ENCODE measurements around the gene CEP112.
"Not testable (repeated sequence)": the region's sequence is repeated elsewhere in the genome, so short reads cannot be mapped to it uniquely, and the experiment has no call there.

CEP112 gene

DNA sequence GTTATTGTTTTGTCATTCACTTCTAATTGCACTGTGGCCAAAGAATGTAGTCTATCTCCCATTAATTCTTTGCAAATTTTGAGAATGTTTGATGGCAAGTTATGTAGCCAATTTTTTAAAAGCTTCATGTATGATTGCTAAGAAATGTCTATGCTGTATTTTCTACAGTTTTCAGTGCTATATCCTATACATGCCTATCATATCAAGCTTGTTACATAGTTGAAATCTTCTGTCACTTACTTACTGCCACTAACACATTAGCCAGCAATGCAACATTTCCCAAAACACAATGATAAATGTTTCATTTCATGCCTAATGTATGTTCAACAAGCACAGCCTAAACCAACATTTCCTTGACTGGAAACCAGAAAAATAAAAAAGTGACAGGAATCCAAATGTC is 338.1 kb downstream of the CEP112 start:
- no peaks in the 10 kb centered on the region for H3K27me3 ChIP-seq (ENCODE audit: insufficient read depth, low read depth, severe bottlenecking)
- H3K36me3 ChIP-seq: no peaks in the 10 kb centered on the region
- H3K4me3 ChIP-seq (ENCODE audit: low read depth, low read length): no peak overlapping the region
- H3K27ac ChIP-seq: no peak overlapping the region
- no peaks in the 10 kb centered on the region for H3K9me3 ChIP-seq (ENCODE audit: severe bottlenecking)
- TF ChIP-seq, protein P1, sequence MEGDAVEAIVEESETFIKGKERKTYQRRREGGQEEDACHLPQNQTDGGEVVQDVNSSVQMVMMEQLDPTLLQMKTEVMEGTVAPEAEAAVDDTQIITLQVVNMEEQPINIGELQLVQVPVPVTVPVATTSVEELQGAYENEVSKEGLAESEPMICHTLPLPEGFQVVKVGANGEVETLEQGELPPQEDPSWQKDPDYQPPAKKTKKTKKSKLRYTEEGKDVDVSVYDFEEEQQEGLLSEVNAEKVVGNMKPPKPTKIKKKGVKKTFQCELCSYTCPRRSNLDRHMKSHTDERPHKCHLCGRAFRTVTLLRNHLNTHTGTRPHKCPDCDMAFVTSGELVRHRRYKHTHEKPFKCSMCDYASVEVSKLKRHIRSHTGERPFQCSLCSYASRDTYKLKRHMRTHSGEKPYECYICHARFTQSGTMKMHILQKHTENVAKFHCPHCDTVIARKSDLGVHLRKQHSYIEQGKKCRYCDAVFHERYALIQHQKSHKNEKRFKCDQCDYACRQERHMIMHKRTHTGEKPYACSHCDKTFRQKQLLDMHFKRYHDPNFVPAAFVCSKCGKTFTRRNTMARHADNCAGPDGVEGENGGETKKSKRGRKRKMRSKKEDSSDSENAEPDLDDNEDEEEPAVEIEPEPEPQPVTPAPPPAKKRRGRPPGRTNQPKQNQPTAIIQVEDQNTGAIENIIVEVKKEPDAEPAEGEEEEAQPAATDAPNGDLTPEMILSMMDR (IDR thresholded peaks at IDR 0.05; ENCODE audit: low read depth, low read length): no peak
- no peak for DNase-seq

DNA sequence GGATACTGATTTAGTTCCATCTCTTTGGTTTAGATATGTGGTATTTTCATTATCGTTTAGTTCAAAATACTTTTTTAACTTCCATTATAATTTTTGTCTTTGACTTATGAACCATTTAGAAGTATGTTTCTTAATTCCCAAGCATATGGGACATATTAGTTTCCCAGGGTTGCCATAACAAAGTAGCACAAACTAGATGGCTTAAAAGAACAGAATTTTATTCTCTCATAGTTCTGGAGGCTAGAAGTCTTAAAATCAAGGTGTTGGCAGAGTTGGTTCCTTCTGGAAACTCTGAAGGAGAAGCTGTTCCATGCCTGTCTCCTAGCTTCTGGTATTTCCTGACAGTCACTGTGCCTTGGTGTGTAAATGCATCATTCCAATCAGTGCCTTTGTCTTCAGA is 339.0 kb downstream of the CEP112 start:
- TF ChIP-seq, protein P1 (IDR thresholded peaks at IDR 0.05; ENCODE audit: low read depth, low read length): no peak
- Histone ChIP-seq H3K9me3 (ENCODE audit: severe bottlenecking) (no peaks in the 10 kb centered on the region), H3K27ac (no peak overlapping the region), H3K4me3 (ENCODE audit: low read depth, low read length) (no peak overlapping the region), H3K27me3 (ENCODE audit: insufficient read depth, low read depth, severe bottlenecking) (no peaks in the 10 kb centered on the region), H3K36me3 (no peaks in the 10 kb centered on the region)
- no peak for DNase-seq

DNA sequence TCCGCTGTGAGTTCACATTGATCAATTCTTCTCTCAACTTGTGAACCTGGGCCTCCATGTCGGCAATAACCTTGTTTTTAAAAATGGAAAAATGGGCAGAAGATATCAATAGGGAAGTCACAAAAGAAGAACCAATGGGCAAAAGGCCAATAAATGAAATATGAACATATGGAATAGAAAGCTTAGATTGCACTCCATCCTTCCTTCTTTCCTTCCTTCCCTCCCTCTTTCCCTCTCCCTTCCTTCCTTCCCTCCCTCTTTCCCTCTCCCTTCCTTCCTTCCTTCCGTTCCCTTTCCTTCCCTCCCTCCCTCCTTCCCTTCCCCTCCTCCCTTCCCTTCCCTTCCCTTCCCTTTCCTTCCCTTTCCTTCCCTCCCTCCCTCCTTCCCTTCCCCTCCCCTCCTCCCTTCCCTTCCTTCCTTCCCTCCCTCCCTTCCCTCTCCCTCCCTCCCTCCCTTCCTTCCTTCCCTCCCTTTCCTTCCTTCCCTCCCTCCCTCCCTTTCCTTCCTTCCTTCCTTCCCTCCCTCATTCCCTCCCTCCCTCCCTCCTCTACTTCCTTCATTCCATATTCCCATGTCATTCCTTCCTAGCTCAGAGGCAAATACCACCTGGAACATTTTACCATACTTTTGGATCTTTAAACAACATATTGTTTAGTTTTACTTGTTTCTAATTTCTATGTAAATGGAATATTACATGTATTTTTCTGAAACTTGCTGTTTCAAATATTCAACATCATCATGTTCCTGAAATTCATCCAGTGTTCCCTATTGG is 339.8 kb downstream of the CEP112 start:
- no peaks in the 10 kb centered on the region for H3K27me3 ChIP-seq (ENCODE audit: insufficient read depth, low read depth, severe bottlenecking)
- H3K9me3 ChIP-seq (ENCODE audit: severe bottlenecking): no peaks in the 10 kb centered on the region
- no peak overlapping the region for H3K27ac ChIP-seq
- TF ChIP-seq, protein P1 (IDR thresholded peaks at IDR 0.05; ENCODE audit: low read depth, low read length): no peak
- no peaks in the 10 kb centered on the region for H3K36me3 ChIP-seq
- no peak overlapping the region for H3K4me3 ChIP-seq (ENCODE audit: low read depth, low read length)
- no peak for DNase-seq

DNA sequence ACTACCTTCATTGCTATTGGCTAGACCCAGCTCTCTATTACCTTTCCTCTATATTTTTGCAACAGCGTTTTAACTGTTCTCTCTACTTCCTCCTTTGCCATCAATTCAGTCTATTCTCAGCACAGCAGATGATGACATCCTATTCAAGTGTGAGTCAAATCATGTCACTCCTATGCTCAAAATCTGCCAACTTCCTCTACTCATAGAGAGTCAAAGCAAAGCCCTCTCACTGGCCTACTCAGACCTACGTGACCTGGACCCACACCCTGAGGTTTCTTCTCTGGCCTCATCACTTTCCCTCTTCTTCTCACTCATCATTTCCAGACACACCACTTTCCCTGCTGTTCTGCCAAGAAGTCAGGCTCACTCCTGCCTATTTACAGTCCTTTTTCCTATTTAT is 341.4 kb downstream of the CEP112 start:
- TF ChIP-seq, protein P1 (IDR thresholded peaks at IDR 0.05; ENCODE audit: low read depth, low read length): no peak
- H3K4me3 ChIP-seq (ENCODE audit: low read depth, low read length): no peak overlapping the region
- no peaks in the 10 kb centered on the region for H3K27me3 ChIP-seq (ENCODE audit: insufficient read depth, low read depth, severe bottlenecking)
- no peaks in the 10 kb centered on the region for H3K36me3 ChIP-seq
- no peak overlapping the region for H3K27ac ChIP-seq
- H3K9me3 ChIP-seq (ENCODE audit: severe bottlenecking): no peaks in the 10 kb centered on the region
- no peak for DNase-seq

DNA sequence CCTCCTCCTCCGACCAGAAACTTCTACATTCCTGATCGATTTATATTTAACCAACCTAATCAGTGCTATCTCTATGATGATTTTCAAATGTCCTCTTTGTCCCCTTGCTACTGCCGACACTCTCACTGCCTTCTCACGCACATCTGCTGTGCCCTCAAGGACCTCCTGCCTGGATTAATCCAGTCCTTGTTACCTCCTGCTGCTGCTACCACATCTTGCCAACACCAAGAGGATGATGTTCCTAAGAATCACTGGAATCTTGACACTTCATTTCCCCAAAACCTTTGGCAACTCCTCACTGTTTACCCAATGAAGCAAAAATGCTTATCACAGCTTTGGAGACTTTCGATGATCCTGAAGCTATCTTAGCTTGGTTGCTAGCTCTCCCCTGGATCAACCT is 343.2 kb downstream of the CEP112 start:
- Histone ChIP-seq H3K9me3 (ENCODE audit: severe bottlenecking) (no peaks in the 10 kb centered on the region), H3K27ac (no peak overlapping the region), H3K4me3 (ENCODE audit: low read depth, low read length) (no peak overlapping the region), H3K36me3 (no peaks in the 10 kb centered on the region), H3K27me3 (ENCODE audit: insufficient read depth, low read depth, severe bottlenecking) (no peaks in the 10 kb centered on the region)
- no peak for DNase-seq
- TF ChIP-seq, protein P1 (IDR thresholded peaks at IDR 0.05; ENCODE audit: low read depth, low read length): no peak

DNA sequence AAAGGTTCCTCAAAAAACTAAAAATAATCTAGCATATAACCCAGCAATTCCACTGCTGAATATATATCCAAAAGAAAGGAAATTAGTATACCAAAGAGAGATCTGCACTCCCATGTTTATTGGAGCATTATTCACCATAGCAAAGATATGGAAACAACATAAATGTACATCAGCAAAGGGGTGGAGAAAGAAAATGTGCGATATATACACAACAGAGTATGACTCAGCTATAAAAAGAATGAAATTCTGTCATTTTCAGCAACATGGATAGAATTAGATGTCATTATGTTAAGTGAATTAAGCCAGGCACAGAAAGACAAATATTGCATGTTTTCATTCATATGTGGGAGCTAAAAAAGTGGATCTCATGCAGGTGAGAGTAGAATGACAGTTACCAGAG is 350.8 kb downstream of the CEP112 start:
- Histone ChIP-seq H3K4me3 (ENCODE audit: low read depth, low read length) (no peak overlapping the region), H3K27ac (no peak overlapping the region), H3K9me3 (ENCODE audit: severe bottlenecking) (peaks cover 3% of the 10 kb centered on the region), H3K36me3 (no peaks in the 10 kb centered on the region), H3K27me3 (ENCODE audit: insufficient read depth, low read depth, severe bottlenecking) (no peaks in the 10 kb centered on the region)
- TF ChIP-seq, protein P1 (IDR thresholded peaks at IDR 0.05; ENCODE audit: low read depth, low read length): no peak
- no peak for DNase-seq

DNA sequence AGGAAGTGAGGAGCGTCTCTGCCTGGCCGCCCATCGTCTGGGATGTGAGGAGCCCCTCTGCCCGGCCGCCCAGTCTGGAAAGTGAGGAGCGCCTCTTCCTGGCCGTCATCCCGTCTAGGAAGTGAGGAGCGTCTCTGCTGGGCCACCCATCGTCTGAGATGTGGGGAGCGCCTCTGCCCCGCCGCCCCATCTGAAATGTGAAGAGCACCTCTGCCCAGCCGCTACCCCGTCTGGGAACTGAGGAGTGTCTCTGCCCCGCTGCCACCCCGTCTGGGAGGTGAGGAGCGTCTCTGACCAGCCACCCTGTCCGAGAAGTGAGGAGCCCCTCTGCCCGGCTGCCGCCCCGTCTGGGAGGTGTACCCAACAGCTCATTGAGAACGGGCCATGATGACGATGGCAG is 354.7 kb downstream of the CEP112 start:
- H3K9me3 ChIP-seq (ENCODE audit: severe bottlenecking); H3K27me3 ChIP-seq (ENCODE audit: insufficient read depth, low read depth, severe bottlenecking); H3K27ac ChIP-seq; H3K4me3 ChIP-seq (ENCODE audit: low read depth, low read length); DNase-seq; H3K36me3 ChIP-seq: not testable (repeated sequence)
